LoVo (cell line): Measurements from ENCODE around the gene HSF2.

Source experiments
- DNase-seq: peaks from one replicate; pipeline ENCODE4 v3.0.0-alpha.2; 2016; ENCODE audit warnings: low spot score

Gene HSF2

DNA sequence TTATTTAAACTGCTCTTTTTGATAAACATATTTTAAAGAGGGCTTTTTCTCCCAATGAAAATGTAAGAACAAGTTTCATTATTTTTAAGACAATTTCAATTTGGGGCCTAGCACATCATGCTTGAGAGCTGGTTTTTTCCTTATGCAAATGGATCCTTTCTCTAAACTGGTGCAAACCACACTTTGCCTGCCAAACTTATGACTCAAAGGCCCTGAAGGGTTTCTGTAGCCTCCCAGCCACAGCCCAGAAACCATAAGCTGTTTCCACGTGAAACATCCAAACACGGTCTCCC lies 451 bp upstream of the HSF2 start:
- DNase-seq, result no peak

DNA sequence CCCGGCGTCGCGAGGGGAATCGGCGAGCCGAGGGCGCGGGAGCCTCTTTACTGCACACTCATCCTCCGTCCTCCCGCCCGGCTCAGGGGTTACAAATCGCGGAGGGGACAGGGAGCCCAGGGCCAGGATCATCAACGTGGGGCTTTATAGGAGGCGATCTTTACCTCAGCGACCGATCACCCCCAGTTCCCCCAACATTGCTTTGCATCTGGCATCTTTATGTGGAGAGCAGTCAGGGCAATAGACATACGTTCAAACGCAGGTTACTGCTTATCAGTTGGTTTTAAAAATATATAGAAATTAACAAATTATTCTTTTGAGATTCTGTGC lies 634 bp downstream of the HSF2 start:
- no peak for DNase-seq

DNA sequence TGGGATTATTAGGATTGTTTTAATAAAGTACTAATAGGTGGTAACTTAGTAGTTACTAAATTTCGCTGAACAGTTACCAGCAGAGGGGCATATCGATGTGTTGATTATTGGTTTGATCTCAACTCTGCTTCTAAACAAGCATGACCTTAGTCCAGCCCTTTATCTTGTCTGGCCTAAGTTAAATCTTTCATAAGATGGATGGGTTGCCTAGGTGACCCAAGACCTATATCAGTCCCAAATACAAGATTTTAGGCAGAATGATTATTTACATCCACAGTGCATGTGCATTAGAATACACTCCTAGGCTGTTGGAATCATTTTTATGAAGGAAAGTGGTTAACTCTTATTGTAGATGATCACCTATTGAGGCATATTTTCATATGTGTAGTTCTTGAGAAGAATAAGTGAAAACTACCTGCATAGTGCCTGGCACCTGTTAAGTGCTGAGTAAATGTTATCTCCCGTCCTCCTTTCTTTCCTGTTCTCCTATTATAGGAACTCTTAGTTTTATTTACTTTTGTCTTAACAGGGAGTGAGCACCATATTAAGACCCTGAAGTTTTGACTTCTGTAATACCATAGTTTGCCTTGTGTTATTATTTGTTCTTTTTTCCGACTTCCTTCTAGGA lies 1.1 kb downstream of the HSF2 start:
- no peak for DNase-seq

DNA sequence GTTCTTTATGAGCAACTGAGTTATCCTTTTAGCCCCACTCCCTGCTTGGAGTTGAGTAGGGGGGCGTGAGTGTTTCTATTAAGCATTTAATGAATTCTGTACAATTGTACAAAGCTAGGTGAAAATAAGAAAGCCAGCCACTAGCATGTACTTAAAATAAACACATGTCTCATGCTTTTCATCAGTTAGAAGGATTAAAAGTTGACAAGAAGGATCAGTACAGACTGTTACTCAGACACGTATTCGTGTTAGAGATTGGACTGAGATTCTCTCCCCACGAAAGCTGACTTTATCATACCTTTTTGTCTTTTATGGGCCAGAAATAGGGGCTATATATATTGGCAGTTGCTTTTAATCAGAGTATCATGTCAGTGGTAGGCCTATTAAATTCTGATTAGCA lies 1.7 kb downstream of the HSF2 start:
- no peak for DNase-seq

DNA sequence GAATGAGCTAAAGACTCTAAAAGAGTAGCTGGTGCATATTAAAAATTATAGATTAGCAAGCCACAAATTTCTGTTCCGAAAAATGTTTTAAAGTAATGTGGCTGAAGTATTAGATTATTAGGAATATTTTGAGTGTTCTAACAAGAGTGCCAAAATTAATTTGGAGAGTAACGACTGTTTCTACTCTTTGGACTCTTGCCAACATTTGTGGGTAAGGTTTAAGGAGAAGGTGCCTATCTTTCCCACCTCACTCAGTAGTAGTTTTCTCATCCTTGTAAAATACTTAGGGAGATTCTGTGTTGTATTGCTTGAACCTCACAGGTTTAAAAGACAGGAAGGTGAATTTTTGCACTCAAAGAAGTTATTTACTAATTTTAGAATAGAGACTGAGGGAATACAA lies 5.0 kb downstream of the HSF2 start:
- DNase-seq, result no peak

DNA sequence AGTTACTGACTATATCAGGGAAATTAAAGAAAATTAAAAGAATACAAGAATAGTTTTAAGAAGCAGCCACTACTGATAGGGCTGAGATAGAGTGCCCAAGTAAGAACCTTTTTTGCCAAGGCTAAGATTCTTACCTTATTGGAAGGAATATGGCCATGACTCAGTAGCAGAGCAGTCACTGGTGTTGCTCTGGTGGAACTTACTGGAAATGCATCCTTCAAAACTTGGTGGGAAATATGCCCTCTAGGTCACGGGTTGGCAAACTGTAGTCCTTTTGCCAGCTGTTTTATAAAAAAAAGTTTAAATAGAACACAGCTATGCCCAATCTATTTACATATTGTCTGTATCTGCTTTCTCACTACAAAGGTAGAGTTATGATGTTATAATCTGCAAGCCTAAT lies 6.0 kb downstream of the HSF2 start:
- DNase-seq, result no peak

DNA sequence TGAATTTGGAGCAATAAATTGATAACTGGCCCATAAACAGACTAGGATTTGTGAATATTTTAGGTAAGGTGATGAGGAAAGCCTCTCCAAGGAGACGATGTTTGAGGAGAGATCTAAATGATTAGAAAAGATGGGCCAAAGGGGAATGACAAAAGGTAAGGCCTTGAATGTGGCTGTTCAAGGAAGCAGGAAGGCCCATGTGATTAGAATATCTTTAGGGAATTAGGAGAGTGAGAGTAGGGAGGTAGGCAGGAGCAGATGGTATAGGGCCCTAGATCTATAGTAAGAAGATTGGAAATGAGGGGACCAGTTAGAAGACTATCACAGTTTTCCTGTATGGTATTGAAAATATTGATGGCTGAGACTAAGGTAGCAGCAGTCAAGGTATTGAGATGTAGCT lies 6.7 kb downstream of the HSF2 start:
- no peak for DNase-seq

DNA sequence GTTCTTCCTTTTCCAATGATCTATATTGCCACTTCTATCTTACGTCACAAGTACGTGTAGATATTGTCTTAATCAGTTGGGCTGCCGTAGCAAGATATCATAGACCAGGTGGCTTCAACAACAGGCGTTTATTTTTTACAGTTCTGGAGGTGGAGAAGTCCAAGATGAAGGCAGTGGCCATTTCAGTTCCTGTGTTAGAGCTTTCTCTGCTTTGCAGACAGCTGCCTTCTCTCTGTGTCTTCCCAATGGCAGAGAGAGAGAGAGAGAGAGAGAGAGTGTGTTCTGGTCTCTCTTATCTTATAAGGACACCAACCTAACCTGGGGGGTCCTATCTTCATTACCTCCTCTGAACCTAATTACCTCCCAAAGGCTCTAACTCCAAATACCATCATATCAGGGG lies 8.3 kb downstream of the HSF2 start:
- no peak for DNase-seq

DNA sequence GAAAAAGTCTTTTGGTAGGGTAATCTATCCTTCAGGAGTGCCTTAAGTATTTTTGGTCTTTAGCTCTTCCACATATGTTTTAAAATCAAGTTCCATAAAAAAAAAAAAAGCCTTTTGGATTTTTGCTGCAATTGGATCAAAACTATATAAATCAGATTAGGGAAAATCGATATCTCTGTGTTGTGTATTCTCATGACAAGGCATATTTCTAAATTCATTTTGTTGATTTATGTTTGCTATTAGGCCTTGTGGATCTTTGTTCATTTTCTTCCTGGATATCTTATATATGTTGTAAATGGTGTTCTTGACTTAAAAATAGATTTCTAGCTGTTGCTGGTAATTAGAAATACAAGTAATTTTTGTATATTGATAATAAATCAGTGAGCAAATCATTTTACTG lies 8.8 kb downstream of the HSF2 start:
- no peak for DNase-seq

DNA sequence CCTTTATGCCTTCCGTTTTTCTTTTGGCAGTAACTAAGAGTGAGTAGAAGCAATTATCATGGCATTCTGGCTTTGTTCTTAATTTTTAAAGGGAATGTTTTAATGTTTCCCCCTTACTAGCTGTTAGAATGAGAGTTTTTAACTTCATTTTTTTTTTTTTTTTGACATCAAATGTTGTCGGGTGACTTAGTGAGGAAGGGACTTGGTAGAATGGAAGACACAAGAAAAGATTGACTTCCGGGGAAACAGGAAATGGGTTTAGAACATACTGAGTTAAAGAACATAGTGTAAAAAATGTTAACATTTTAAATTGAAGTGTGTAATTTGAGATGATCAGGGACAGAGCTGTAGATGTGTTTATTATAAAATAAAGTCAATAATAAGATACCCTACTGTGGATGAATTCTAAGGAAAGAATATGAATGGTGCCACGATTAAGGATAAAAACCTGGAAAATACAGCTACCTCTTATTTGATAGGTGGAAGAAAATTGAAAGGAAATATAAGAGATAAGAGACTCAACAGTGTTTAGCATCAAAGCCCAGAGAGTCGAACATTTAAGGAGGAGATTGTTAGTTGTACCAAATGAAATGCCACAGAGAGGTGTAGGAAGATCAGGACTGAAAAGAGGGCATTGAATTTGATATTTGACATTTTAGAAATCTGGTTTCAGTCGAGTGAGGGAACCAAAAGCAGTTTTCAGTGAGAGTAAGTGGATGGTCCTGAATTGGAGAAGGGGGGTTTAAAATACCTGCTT lies 9.4 kb downstream of the HSF2 start:
- no peak for DNase-seq

DNA sequence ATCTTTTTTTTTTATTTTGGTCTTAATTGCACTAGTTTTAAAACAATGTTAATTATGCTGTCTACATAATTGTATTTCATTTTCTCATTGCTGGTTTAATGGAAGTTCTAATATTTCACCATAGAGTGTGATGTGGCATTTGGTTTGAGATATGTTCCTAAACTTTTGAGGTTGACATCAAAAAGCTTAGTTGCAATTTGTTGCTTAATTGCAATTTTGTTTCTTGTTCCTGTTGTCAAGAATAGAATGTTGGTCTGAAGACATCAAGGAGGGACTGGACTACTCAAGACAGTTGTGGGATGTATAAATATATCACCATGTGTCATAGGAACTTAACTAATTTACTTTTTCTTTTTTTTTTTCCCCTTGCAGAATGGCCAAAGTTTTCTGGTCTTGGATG lies 12.5 kb downstream of the HSF2 start:
- DNase-seq, result no peak

DNA sequence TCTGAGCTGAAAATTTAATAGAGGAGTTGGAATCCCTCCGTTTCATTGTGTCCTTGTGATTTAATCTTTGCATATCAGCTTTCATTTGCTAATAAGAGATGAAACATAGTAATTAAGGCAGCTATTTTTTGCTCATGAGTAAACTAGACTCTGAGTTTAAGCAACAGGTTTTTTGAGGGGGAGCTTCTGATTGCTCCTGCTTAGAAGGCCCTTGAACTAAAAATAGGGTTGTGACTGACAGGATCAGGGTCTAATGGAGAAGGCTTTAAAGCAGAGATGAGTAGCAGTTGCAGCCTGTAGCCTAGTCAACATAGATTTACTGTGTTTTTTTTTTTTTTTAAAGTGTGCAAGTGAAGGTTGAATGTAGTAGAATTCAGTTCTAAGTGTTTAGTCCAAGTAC lies 17.4 kb downstream of the HSF2 start:
- no peak for DNase-seq

DNA sequence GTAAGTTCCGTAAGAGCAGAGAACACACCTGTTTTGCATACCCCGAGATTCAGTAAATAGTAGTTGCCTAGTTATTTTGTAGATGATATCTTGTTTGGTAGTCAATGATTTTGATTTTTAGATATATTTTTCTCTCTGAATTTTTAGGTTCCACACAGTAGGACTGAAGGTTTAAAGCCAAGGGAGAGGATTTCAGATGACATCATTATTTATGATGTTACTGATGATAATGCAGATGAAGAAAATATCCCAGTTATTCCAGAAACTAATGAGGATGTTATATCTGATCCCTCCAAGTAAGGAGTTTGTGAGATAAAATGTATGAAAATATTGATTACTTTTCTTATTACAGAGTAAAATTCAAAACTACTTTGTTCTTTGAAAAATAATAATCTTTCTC lies 22.6 kb downstream of the HSF2 start:
- no peak for DNase-seq

DNA sequence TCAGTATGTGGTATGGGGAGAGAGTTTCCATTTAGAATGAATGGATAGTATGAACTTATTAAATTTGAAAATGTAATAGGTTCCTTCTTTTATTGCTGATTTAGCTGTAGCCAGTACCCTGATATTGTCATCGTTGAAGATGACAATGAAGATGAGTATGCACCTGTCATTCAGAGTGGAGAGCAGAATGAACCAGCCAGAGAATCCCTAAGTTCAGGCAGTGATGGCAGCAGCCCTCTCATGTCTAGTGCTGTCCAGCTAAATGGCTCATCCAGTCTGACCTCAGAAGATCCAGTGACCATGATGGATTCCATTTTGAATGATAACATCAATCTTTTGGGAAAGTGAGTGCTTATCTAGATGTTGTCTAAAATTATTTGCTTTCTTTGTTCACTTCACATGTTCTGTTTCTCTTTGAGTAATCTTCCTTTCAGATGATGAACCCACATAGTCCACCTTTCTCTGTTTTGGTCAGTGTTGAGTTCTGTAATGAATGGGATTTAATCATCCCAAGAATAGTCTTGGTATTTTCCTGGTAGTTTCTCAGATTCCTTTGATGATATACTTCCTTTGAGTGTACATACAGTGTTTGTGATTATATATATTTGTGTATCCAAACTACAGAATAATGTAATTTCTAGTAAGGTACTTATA lies 23.3 kb downstream of the HSF2 start:
- DNase-seq, result no peak

DNA sequence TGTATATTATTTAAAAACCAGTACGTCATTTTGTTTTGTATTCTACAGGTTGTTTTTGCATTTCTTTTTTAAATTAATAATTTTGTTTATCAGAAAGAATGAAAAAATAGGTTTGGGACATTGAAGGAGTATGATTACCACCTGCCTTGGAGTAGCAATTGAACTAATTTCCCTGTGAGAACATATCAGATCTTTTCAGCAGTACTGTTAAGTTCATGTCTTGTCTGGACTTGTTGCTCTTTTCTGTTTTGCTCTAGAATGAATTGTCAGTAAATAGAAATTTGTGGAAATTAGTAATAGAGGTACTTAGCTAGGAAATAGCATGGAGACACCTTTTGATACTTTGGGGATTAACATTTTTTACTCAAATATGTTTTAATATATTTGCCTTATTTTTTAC lies 24.3 kb downstream of the HSF2 start:
- no peak for DNase-seq

DNA sequence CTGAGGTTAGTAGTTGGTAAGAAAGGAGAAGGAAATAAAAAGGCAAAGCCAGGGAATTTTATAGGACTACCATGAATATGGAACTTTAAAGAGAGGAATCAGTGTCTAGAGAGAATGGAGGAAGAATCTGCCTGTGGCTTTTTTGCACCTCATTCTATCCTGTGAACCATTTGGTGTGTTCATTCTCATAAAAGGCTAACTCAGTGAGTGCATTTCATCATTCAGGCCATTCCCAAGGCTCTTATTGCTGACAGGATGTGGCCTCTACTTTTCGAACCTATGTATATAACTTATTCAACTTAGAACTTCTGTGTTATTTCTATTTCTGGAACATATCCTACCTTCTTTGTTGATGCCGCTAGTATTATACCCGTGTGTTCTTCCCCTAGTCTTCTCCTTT lies 27.1 kb downstream of the HSF2 start:
- DNase-seq, result no peak

DNA sequence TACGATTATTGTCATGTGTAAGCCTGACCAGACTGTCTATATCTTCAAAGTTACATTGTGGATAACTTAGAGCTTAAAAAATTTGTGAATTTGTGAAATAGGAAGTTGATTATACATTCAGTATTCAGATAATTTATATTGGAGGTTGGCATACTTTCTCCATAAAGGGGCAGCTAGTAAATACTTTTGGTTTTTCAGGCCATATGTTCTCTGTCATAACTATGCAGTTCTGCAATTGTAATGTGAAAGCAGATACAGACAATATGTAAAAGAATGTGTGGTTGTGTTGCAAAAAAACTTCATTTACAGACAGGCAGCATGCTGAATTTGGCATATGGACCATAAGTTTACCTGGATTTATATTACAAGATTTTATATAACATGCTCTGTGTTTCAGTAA lies 29.3 kb downstream of the HSF2 start:
- no peak for DNase-seq

DNA sequence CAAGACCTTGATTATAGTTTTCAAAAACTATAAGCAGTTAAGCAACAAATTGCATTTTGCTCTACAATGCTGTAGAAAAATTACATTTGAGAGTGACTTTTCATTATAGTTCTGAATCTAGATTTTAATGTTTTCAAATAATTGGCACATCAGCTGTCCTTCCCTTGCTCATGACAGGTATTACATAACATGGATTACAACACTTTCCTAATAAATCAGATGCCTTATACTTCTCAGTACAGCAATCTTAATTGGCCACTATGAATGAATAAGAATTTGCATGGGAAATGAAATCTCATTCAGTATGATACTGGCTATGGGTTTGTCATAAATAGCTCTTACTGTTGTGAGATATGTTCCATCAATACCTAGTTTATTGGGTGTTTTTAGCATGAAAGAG lies 29.9 kb downstream of the HSF2 start:
- DNase-seq, result no peak

DNA sequence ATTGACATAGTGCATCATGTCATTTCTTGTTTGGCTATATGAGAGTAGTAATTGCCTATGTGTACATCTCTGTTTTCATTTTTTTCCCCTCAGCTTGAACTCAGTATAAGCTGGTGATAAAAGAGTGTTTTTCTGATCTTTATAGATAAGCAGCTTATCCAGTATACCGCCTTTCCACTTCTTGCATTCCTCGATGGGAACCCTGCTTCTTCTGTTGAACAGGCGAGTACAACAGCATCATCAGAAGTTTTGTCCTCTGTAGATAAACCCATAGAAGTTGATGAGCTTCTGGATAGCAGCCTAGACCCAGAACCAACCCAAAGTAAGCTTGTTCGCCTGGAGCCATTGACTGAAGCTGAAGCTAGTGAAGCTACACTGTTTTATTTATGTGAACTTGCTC lies 32.3 kb downstream of the HSF2 start:
- DNase-seq, result no peak

DNA sequence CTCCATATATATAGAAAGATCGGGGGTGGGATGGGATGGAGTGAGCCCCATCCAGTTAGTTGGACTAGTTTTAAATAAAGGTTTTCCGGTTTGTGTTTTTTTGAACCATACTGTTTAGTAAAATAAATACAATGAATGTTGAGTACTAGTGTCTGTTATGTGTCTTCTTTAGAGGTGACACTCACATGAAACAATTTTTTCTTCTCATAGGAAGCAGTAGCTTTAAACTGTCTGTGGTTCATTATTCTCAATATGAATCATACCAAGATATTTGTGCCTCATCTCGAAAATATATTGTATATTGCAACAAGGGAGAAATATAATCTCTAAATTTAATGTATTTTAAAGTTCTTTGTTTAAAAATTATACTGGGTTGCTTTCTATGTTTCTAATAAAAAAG lies 33.4 kb downstream of the HSF2 start:
- DNase-seq, result no peak

DNA sequence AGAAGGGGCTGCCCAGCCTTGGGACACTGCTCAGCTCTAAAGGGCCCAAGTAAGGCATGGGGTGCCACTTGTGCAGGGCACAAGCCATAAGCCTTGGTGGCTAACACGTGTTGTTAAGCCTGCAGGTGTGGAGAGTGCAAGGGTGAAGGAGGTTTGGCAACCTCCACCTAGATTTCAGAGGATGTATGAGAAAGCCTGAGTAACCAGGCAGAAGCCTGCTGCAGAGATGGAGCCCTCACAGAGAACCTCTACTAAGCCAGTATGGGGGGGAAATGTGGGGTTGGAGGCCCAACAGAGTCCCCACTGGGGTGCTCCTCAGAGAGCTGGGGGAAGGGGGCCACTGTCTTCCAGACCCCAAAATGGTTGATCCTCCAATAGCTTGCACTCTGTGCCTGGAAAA lies 39.5 kb downstream of the HSF2 start:
- no peak for DNase-seq

DNA sequence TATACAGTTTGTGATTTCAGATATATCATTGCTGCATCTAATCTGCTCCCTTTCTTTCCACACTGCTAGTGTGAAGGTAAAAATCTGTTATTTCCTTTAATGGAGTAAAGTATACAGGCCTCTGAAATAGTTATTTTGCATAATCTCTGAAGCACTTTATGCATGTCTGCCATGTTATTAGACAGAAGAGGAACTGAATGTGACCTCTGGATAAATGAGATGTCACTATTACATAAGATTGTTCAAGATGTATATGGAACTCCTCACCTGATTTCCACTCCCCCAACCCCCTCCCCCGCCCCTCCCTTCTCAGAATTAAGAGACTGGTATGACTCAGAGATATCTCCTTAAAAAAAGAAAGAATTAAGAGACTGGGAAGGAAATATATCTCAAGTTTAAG lies 45.8 kb downstream of the HSF2 start:
- no peak for DNase-seq

DNA sequence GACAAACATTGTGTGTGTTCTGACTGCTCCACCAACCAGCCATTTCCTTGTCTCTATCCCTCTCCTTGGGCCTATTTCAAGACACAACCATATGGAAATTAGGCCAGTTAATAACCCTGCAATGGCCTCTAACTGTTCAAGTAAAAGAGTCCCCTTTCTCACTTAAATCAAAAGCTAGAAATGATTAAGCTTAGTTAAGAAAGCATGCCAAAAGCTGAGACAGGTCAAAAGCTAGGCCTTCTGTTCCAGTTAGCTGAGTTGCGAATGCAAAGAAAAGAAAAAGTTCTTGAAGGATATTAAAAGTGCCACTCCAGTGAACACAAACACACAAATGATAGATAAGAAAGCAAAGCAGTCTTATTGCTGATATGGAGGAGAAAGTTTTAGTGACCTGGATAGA lies 49.6 kb downstream of the HSF2 start:
- DNase-seq, result no peak

DNA sequence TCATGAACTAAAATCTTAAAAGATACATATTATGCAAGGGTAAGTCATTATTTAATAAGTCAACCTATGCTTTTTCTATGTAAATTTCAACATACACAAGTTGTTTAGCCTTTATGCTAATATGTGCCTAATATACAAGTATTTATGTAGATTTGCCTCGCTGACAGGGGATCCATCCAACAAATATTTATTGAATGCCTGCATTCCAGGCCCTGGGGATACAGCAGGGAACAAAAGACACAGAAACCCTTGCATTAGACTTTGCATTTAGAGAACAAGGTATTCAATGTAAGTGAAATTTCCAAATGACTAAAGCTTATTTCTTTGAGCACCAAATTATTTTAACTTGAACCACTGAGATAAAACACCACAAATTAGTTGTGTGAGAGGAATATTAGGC lies 53.1 kb downstream of the HSF2 start:
- no peak for DNase-seq
